ENCODE measurements around the gene SAA1.

The SAA1 gene

DNA sequence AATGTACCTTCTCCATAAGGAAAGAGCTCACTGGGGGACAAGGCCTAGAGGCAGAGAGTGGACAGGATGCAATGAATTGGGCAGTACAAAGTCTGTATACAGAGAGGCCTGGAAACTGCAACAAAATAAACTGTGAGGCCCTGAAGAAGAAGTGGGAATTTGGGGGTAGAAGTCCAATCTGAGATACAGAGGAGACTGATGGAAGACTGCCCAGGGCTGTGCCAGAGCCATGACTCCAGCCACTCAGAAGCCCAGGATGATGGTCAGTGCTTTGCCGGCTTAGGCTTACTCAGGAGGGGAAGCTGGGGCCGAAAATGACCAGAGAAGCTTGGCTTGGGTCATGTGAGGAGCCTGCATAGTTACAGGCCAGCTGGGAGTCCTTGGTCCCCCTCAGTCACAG lies 35.2 kb upstream of the SAA1 start:
- TF ChIP-seq, protein P1, sequence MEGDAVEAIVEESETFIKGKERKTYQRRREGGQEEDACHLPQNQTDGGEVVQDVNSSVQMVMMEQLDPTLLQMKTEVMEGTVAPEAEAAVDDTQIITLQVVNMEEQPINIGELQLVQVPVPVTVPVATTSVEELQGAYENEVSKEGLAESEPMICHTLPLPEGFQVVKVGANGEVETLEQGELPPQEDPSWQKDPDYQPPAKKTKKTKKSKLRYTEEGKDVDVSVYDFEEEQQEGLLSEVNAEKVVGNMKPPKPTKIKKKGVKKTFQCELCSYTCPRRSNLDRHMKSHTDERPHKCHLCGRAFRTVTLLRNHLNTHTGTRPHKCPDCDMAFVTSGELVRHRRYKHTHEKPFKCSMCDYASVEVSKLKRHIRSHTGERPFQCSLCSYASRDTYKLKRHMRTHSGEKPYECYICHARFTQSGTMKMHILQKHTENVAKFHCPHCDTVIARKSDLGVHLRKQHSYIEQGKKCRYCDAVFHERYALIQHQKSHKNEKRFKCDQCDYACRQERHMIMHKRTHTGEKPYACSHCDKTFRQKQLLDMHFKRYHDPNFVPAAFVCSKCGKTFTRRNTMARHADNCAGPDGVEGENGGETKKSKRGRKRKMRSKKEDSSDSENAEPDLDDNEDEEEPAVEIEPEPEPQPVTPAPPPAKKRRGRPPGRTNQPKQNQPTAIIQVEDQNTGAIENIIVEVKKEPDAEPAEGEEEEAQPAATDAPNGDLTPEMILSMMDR (conservative IDR thresholded peaks at IDR 0.05; ENCODE audit: low read depth, low read length), result no peak
- no peak for DNase-seq (ENCODE audit: low read depth)

DNA sequence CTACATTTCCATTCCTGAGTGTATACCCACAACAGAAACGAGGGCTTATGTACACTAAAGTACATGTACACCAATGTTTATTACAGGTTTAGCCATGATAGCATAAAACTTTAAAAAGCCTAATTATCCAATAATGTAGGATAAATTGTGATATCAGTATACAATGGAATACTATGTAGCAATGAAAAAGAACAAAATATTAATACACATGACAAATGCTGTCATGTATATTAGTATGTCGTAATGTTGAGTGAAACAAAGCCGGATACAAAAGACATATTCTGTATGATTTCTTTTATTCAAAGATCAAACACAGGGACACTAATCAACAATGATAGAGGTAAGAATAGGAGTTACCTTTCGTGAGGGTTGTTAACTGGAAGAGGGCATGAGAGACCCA lies 32.2 kb upstream of the SAA1 start:
- no peak for DNase-seq (ENCODE audit: low read depth)
- no peak overlapping the region for H3K4me3 ChIP-seq (ENCODE audit: low read length)
- TF ChIP-seq, protein P1 (conservative IDR thresholded peaks at IDR 0.05; ENCODE audit: low read depth, low read length), result no peak

More for the DNA sequence above, 35.2 kb upstream of the SAA1 start:
- H3K4me3 ChIP-seq (ENCODE audit: low read length), result no peak overlapping the region

DNA sequence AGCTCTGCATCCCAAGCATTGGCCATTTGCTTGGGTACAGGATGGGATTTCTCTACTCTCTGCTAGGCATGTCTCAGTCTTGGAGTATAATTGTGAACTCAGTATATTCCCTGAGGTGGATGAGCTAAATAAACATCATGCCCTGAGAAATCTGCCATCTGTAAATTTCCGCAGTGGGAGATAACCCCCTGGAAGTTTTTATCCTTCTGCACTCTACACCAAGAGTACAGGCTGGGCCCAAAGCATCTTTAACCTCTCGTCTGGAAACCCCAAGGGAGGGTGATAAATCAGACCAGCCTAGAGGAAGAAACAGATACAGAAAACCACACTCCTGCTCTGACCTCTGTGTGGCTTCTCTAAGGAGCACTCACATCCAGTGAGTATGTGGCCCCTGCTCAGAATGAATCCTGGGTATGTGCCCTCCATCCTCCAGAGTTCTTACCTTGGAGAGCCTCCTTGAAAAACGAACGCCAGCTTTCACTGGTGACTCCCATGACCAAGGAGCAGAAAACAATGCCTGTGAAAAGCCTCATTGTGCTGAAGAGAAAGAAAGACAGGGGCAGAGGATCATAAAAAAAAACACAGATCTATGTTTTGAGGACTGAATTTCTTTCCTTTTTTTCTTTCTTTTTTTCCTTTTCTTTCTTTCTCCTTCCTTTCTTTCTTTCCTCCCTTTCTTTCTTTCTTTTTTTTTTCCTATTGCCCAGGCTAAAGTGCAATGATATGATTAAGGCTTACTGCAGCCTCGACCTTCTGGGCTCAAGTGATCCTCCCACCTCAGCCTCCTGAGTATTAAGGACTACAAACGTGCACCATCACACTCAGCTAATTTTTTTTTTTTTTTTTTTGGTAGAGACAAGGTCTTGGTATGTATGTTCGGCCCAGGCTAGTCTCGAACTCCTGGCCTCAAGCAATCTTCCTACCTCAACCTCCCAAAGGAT lies 30.4 kb upstream of the SAA1 start:
- H3K4me3 ChIP-seq (ENCODE audit: low read length), result no peak overlapping the region
- TF ChIP-seq, protein P1 (conservative IDR thresholded peaks at IDR 0.05; ENCODE audit: low read depth, low read length), result no peak
- DNase-seq (ENCODE audit: low read depth), result no peak

DNA sequence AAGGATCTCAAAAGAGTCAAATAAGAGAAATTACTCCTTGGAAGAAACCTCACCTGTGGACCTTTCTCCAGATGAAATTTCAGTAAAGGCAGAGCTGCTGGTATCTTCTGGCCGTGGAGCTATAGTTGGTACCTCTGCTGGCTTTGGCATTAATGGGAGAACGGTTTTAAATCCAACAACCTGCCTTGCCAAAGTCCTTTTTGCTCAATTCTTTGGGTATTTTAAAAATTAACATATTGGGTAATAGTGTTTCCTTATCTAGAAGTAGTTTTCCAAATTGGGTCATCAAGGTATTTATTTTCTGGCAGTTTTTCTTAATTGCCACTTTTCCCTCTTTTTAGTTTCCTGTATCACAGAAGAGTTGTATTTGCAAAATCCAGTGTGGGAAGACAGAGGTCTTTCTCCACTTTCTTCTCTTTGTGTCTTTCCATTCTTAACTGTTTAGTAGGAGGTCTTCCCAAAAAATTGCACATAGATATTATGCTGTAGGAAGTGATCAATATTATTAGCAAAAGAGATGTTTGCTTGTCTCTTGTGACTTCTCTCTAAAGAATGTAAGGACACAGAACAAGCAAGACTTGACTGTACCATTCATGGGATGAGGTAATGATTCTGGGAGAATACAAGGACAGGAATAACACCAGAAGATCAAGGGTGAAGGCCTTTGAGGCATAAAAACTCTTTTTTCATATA lies 29.3 kb upstream of the SAA1 start, which contains the start of gene SAA4:
TSS of gene SAA4 (minus strand) at position 139 of the 693 bp plus-strand sequence. CDS start 876 bp downstream, outside the sequence.
- no peak for DNase-seq (ENCODE audit: low read depth)
- TF ChIP-seq, protein P1 (conservative IDR thresholded peaks at IDR 0.05; ENCODE audit: low read depth, low read length), result no peak
- H3K4me3 ChIP-seq (ENCODE audit: low read length), result no peak within 1 kb of the TSS

DNA sequence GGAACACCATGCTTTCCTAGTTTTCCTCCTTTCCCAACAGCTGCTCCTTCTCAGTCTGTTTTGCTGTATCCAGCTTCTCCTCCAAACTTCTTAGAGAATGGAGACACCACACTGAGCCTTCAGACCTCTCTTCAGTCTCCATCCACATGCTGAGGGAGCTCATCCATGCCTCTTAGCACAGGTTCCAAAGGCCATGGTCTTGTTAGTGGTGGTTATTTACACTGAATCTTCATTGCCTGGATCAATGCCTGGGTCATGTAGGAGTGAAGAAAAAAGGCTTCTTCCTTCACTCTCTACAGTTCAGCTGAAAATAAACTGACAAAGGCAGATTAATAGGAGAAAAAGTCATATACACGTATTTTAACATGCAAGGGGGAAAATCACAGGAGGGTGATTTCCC lies 26.4 kb upstream of the SAA1 start:
- DNase-seq (ENCODE audit: low read depth), result no peak
- TF ChIP-seq, protein P1 (conservative IDR thresholded peaks at IDR 0.05; ENCODE audit: low read depth, low read length), result no peak

DNA sequence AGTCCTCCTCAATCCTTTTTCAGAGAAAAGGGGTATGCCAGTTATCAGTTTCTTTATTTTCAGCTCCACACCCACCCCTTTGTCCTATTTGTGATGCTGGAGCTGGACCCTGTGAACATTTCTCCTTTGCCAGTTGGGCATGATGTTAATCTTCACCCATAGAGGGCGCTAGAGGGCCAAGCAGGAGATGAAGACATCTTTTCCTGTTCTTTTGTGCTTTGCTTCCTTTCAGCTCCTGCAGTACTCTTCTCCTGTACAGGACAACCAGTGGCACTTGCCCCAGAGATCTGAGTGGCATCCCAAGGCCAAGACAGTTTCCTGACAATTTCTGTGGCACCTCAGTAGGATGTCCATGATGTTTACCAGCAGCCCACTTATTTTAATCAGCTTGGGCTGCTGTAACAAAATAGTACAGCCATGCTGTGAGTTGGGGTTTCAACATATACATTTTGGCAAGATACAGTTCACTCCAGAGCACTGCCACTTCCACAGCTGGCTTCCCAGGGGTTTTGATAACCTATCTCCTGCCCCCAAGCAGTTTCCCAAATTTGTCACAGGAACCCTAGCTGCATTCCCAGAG lies 22.2 kb upstream of the SAA1 start:
- peak; percentile 23 for DNase-seq (ENCODE audit: low read depth)
- TF ChIP-seq, protein P1 (conservative IDR thresholded peaks at IDR 0.05; ENCODE audit: low read depth, low read length), result peak; percentile 85
- no peak overlapping the region for H3K4me3 ChIP-seq (ENCODE audit: low read length)

More for the DNA sequence above, 26.4 kb upstream of the SAA1 start:
- no peak overlapping the region for H3K4me3 ChIP-seq (ENCODE audit: low read length)

Data from retinal pigment epithelial cell (primary cell).